Posterior vena cava (tissue), 2 donors: Measurements from ENCODE around the gene BACH2. TPM values are rescaled to one million over a fixed set of nuclear protein-coding genes. Genes with fewer than 3 reads are reported as not detected.

ENCODE experiments used
- DNase-seq: peaks from one replicate; pipeline ENCODE4 v3.0.0-alpha.2; 2020; ENCODE audit warnings: low spot score
- intact Hi-C, 2 donors: fragments of 100-400 bp; cut with DNase I; formaldehyde crosslinking; loops; one replicate each; pipeline versions ENCODE4 v1.14.1 to v1.14.2; 2022 to 2023
- total RNA-seq, 2 donors: library from RNA; stranded (reverse); fragmentation: NEBNext Ultra II Directional; extraction: Animal tissue kit (Norgen Biotek cat#: 25700); gene quantifications; one replicate each; pipeline ENCODE4 v1.2.1, GENCODE V29; 2021
- donor health status: DM: yes; HTN: yes; CAD: no.
- donor health status: DM: yes; HTN: yes; CAD: no.

The BACH2 gene
- total RNA-seq, 2 donors from 2014 or later, result 3.9 to 4.5 TPM

- intact Hi-C loops, result loop anchor here in 1 of 2 donors (10.0 kb wide), 1 partner anchor 277 kb away; no protein-coding TSS in a partner anchor
- DNase-seq, result no peak
Measured at GRCh38 chr6:90097356-90097755, 199.3 kb downstream of the BACH2 start.

GRCh38 chr6:90096818-90097217, 199.8 kb downstream of the BACH2 start:
- intact Hi-C loops, result loop anchor here in 1 of 2 donors (10.0 kb wide), 1 partner anchor 278 kb away; no protein-coding TSS in a partner anchor
- no peak for DNase-seq

GRCh38 chr6:90095788-90096187, 200.9 kb downstream of the BACH2 start:
- intact Hi-C loops, result loop anchor here in 1 of 2 donors (10.0 kb wide), 1 partner anchor 279 kb away; no protein-coding TSS in a partner anchor
- no peak for DNase-seq

GRCh38 chr6:90095145-90095544, 201.5 kb downstream of the BACH2 start:
- DNase-seq, result no peak
- intact Hi-C loops, result loop anchor here in 1 of 2 donors (10.0 kb wide), 1 partner anchor 280 kb away; no protein-coding TSS in a partner anchor

- DNase-seq, result no peak
- intact Hi-C loops, result loop anchor here in 1 of 2 donors (10.0 kb wide), 1 partner anchor 281 kb away; no protein-coding TSS in a partner anchor
Measured at GRCh38 chr6:90093558-90094073, 203.0 kb downstream of the BACH2 start.

- no peak for DNase-seq
- intact Hi-C loops, result loop anchor here in 1 of 2 donors (10.0 kb wide), 1 partner anchor 284 kb away; no protein-coding TSS in a partner anchor
Measured at GRCh38 chr6:90090866-90091265, 205.8 kb downstream of the BACH2 start.

GRCh38 chr6:90088009-90088408, 208.6 kb downstream of the BACH2 start:
- intact Hi-C loops, result no loop called here
- DNase-seq, result no peak

GRCh38 chr6:90087106-90087833, 209.4 kb downstream of the BACH2 start:
- DNase-seq, result no peak
- intact Hi-C loops, result no loop called here

- DNase-seq, result no peak
- intact Hi-C loops, result no loop called here
Measured at GRCh38 chr6:90086517-90086916, 210.1 kb downstream of the BACH2 start.

GRCh38 chr6:90083891-90084290, 212.8 kb downstream of the BACH2 start:
- DNase-seq, result no peak
- intact Hi-C loops, result loop anchor here in 1 of 2 donors (5.0 kb wide), 1 partner anchor 103 kb away; no protein-coding TSS in a partner anchor

- DNase-seq, result no peak
- intact Hi-C loops, result loop anchor here in 1 of 2 donors (5.0 kb wide), 1 partner anchor 104 kb away; no protein-coding TSS in a partner anchor
Measured at GRCh38 chr6:90082847-90083246, 213.8 kb downstream of the BACH2 start.

GRCh38 chr6:90080876-90081481, 215.7 kb downstream of the BACH2 start:
- intact Hi-C loops, result loop anchor here in 1 of 2 donors (5.0 kb wide), 1 partner anchor 106 kb away; no protein-coding TSS in a partner anchor
- DNase-seq, result no peak

GRCh38 chr6:90079560-90080490, 216.8 kb downstream of the BACH2 start:
- intact Hi-C loops, result loop anchor here in 1 of 2 donors (5.0 kb wide), 1 partner anchor 107 kb away; no protein-coding TSS in a partner anchor
- no peak for DNase-seq

- intact Hi-C loops, result no loop called here
- DNase-seq, result no peak
Measured at GRCh38 chr6:90078513-90079289, 217.9 kb downstream of the BACH2 start.

- intact Hi-C loops, result no loop called here
- DNase-seq, result no peak
Measured at GRCh38 chr6:90076511-90077415, 219.9 kb downstream of the BACH2 start.

- no peak for DNase-seq
- intact Hi-C loops, result no loop called here
Measured at GRCh38 chr6:90074161-90074850, 222.3 kb downstream of the BACH2 start.
